Fibroblast of lung (primary cell): ENCODE data around the gene FBLL1.

Source experiments
- EZH2 ChIP-seq: IDR thresholded peaks from 2 replicates; pipeline ENCODE4 v1.5.1; 2012; ENCODE audit warnings: low read length, control low read depth, mild to moderate bottlenecking; ENCODE audit errors: missing control alignments
- TF ChIP-seq, protein P1 (sequence below), 2 donors: IDR thresholded peaks in 1 of 2; conservative IDR thresholded peaks in 1 of 2; 1 replicate in 1 of 2; 2 replicates in 1 of 2; pipeline ENCODE4 v1.5.1; 2011 to 2012; ENCODE audit warnings: low read length in 2 of 2, control low read depth in 1 of 2, inconsistent platforms in 1 of 2, low read depth in 1 of 2, mild to moderate bottlenecking in 1 of 2

- TF ChIP-seq, protein P1, sequence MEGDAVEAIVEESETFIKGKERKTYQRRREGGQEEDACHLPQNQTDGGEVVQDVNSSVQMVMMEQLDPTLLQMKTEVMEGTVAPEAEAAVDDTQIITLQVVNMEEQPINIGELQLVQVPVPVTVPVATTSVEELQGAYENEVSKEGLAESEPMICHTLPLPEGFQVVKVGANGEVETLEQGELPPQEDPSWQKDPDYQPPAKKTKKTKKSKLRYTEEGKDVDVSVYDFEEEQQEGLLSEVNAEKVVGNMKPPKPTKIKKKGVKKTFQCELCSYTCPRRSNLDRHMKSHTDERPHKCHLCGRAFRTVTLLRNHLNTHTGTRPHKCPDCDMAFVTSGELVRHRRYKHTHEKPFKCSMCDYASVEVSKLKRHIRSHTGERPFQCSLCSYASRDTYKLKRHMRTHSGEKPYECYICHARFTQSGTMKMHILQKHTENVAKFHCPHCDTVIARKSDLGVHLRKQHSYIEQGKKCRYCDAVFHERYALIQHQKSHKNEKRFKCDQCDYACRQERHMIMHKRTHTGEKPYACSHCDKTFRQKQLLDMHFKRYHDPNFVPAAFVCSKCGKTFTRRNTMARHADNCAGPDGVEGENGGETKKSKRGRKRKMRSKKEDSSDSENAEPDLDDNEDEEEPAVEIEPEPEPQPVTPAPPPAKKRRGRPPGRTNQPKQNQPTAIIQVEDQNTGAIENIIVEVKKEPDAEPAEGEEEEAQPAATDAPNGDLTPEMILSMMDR (conservative IDR thresholded peaks at IDR 0.05 in 1 of 2, IDR thresholded peaks at IDR 0.05 in 1 of 2; ENCODE audit: low read depth in 1 of 2, low read length in 2 of 2), result no peak
- TF ChIP-seq EZH2, result no peak
These were observed 39.6 kb downstream of the FBLL1 start for GRCh38 chr5:168568738-168569137.
